ENCODE results near the gene CCDC187. TPM values are rescaled to one million over a fixed set of nuclear protein-coding genes. Genes with fewer than 3 reads are reported as not detected.
A peak's percentile ranks its signal among the peaks of the same experiment; 100 is the strongest.
"Not testable (repeated sequence)": the region's sequence is repeated elsewhere in the genome, so short reads cannot be mapped to it uniquely, and the experiment has no call there.

The CCDC187 gene
- total and polyA plus RNA-seq, 4 donors: not detected

DNA sequence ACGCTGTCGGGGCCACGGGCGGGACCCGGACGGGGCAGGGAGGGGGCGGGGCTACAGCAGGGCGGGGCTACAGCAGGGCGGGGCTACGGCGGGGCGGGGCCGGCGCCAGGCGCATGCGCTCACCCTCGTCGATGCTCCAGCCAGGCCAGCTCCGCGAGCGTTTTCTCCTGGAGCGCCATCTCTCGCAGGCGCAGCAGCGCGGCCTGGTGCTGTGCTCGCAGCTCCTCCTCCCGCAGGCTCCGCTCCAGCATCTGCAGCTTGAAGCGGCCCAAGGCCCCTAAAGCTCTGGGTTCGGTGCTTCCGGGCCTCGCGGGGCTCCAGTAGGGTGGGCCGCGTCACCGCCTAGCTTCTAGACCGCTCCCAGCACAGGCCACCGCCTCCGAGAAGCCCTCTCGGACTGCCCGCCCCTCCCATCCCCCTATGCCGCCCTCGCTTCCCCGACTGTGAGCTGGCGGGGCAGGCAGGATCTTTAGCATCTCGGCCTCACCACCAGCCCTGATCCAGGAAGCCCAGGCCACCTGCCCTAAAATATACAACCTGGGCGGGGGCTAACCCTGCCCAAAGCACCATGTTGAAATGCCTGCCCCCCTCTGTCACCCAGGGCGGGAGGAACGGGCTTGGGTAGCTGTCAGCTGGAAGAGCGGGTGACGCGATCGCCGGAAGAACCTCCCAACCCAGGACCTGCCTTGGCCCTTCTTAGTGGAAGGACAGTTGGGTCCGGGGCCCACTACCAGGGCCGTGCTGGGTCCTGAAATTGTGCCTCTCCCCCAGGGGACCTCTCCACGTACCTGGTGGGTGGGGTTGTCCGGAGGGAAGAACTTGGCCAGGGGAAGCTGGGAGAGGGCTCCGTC lies 36.4 kb downstream of the CCDC187 start:
- Histone ChIP-seq H3K27ac (ENCODE audit: low read depth in 1 of 2, low read length in 2 of 2) (no peak overlapping the region), H3K9me3 (ENCODE audit: control insufficient read depth, low read length) (no peaks in the 10 kb centered on the region), H3K36me3 (ENCODE audit: control insufficient read depth in 1 of 2, insufficient read depth in 2 of 2, low read length in 1 of 2) (no peaks in the 10 kb centered on the region), H3K4me1 (ENCODE audit: control insufficient read depth in 1 of 2, insufficient read depth in 2 of 2, low read length in 2 of 2) (no peaks in the 10 kb centered on the region), H3K4me3 (ENCODE audit: low read length in 2 of 2) (no peak overlapping the region), H3K27me3 (ENCODE audit: control insufficient read depth in 1 of 2, insufficient read depth in 2 of 2, low read length in 1 of 2) (no peaks in the 10 kb centered on the region)
- intact Hi-C loops (cut with DNase I): loop anchor here in 1 of 2 donors (1.0 kb wide), 1 partner anchor 21 kb away; no protein-coding TSS in a partner anchor
- peak; percentile 94 for ATAC-seq (ENCODE audit: low FRiP score)
- peak; percentile 90 to 92 for DNase-seq
- WGBS, 2 donors: 13 to 14% methylated on average over 53 to 60 of the region's 60 CpGs

DNA sequence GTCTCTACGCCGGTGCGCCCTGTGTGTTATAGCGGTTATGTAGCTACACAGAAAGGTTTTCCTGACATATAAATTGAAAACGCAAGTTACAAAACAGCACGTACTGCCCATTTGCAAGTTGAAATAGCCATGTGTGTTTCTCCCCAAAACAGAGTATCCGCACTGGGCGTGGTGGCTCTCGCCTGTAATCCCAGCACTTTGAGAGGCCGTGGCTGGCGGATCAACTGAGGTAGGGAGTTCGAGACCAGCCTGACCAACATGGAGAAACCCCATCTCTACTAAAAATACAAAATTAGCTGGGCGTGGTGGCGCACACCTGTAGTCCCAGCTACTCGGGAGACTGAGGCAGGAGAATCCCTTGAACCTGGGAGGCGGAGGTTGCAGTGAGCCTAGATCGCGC lies 37.3 kb downstream of the CCDC187 start:
- H3K9me3 ChIP-seq (ENCODE audit: control insufficient read depth, low read length); H3K4me1 ChIP-seq (ENCODE audit: control insufficient read depth in 1 of 2, insufficient read depth in 2 of 2, low read length in 2 of 2); ATAC-seq (ENCODE audit: low FRiP score); DNase-seq; H3K27ac ChIP-seq (ENCODE audit: low read depth in 1 of 2, low read length in 2 of 2); H3K27me3 ChIP-seq (ENCODE audit: control insufficient read depth in 1 of 2, insufficient read depth in 2 of 2, low read length in 1 of 2); H3K4me3 ChIP-seq (ENCODE audit: low read length in 2 of 2); H3K36me3 ChIP-seq (ENCODE audit: control insufficient read depth in 1 of 2, insufficient read depth in 2 of 2, low read length in 1 of 2): not testable (repeated sequence)
- intact Hi-C loops (cut with DNase I): loop anchor here in 1 of 2 donors (1.0 kb wide), 1 partner anchor 20 kb away; no protein-coding TSS in a partner anchor
- WGBS, 2 donors: 90 to 93% methylated on average over 18 of the region's 18 CpGs

DNA sequence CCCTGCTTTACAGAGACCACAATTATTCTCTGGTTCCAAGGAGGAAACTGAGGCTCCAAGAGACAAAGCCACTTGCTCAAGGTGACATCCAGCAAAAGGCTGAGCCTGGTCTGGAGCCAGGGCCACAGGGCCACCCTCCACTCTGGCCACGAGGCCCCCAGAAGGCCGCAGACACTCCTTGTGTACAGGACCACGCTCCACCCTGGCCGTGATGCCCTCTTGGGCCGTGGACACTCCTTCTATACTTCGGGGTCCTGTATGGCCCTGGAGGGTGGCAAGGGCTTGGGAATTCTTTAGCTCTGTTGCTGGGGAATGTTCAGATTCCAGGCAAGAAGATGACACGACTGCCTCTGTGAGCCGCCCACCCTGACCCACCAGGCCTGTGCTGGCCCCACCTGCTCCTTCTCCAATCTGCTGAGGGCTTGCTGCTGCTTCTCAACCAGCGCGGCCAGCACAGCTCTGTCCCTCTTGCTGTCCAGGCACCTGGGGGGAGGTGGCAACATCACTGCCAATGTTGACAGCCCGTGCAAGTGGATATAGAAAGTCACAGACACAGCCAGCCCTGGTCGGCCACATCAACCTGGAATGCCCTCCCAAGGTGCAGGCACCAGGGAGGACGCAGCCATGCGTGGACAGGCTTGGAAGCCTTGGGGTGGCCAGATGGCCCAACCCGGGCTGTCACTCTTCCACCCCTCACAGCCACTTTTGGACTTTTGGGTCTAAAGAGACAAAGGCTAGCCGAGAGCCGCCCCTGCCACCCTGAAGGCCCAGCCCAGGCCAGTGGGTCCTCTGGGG lies 38.1 kb downstream of the CCDC187 start:
- WGBS, 2 donors: 87% methylated on average over 17 of the region's 17 CpGs
- ATAC-seq (ENCODE audit: low FRiP score): no peak
- Histone ChIP-seq H3K27ac (ENCODE audit: low read depth in 1 of 2, low read length in 2 of 2) (no peak overlapping the region), H3K36me3 (ENCODE audit: control insufficient read depth in 1 of 2, insufficient read depth in 2 of 2, low read length in 1 of 2) (no peaks in the 10 kb centered on the region), H3K4me1 (ENCODE audit: control insufficient read depth in 1 of 2, insufficient read depth in 2 of 2, low read length in 2 of 2) (no peaks in the 10 kb centered on the region), H3K9me3 (ENCODE audit: control insufficient read depth, low read length) (no peaks in the 10 kb centered on the region), H3K4me3 (ENCODE audit: low read length in 2 of 2) (no peak overlapping the region), H3K27me3 (ENCODE audit: control insufficient read depth in 1 of 2, insufficient read depth in 2 of 2, low read length in 1 of 2) (no peaks in the 10 kb centered on the region)
- DNase-seq: no peak
- intact Hi-C loops (cut with DNase I): no loop called here

DNA sequence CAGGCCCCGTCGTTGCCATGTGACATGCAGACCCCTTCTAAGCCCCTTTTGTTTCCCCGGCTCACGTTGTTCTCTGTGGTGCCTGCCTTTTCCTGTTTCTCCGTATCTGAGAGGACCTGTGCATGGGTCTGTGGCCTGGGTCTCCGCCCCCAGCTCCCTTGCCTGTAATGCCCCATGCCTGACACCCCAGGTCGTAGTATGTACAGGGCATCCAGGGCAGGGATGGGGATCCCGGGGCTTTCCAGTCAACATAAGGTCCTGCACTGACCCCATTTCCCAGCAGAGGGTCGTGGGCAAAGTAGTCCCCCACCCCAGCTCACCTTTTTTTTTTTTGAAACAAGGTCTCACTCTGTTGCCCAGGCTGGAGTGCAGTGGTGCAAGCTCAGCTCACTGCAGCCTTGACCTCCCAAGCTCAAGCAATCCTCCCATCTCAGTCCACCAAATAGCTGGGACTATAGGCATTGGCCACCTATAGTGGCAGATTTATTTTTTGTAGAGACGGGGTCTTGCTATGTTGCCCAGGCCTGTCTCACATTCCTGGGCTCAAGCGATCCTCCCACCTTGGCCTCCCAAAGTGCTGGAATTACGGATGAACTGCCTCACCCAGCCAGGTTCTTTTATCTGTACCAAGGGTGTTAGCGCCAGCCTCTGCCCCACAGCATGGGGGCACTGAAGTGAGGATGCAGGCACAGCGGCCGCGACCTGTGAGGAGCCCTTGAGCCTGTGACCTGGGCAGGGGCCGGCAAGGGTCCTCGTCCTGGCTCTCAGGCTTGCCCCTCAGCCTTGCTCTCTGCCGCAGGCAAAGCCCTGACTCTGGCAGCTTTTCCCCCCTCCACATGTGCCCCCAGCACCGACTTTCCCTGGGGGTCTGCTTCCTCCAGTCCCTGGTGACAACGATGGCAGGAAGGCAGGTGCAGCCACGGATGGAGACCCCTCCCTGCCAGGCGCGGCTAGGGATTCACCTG lies 39.2 kb downstream of the CCDC187 start:
- no peaks in the 10 kb centered on the region for H3K27me3 ChIP-seq (ENCODE audit: control insufficient read depth in 1 of 2, insufficient read depth in 2 of 2, low read length in 1 of 2)
- no peak overlapping the region for H3K27ac ChIP-seq (ENCODE audit: low read depth in 1 of 2, low read length in 2 of 2)
- no peaks in the 10 kb centered on the region for H3K9me3 ChIP-seq (ENCODE audit: control insufficient read depth, low read length)
- no peak overlapping the region for H3K4me3 ChIP-seq (ENCODE audit: low read length in 2 of 2)
- ATAC-seq (ENCODE audit: low FRiP score) (no peak), DNase-seq (no peak)
- no peaks in the 10 kb centered on the region for H3K4me1 ChIP-seq (ENCODE audit: control insufficient read depth in 1 of 2, insufficient read depth in 2 of 2, low read length in 2 of 2)
- no peaks in the 10 kb centered on the region for H3K36me3 ChIP-seq (ENCODE audit: control insufficient read depth in 1 of 2, insufficient read depth in 2 of 2, low read length in 1 of 2)
- 82 to 86% methylated on average over 24 of the region's 24 CpGs for WGBS, 2 donors
- intact Hi-C loops (cut with DNase I): no loop called here

DNA sequence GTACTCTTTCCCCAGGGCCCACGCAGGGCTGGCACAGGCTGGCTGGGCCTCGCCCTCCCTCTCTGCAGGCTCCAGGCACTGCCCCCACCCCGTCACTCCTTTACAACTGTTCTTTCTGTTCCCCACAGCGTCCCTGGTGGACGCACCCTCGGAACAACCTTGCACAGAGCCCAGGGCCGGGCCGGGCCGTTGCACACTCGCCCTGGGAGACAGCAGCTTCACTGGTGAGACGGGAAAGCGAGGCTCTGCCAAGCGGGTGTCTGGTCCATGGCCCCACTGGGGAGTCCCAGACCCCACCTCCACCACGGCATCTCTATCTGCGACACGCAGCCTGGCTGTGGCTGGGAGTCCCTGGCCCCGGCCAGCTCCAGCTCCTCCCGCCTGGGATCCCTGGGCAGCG lies 39.9 kb downstream of the CCDC187 start:
- WGBS, 2 donors: 85% methylated on average over 18 to 19 of the region's 19 CpGs
- H3K4me3 ChIP-seq (ENCODE audit: low read length in 2 of 2): no peak overlapping the region
- H3K9me3 ChIP-seq (ENCODE audit: control insufficient read depth, low read length): no peaks in the 10 kb centered on the region
- ATAC-seq (ENCODE audit: low FRiP score): no peak
- H3K36me3 ChIP-seq (ENCODE audit: control insufficient read depth in 1 of 2, insufficient read depth in 2 of 2, low read length in 1 of 2): no peaks in the 10 kb centered on the region
- H3K27me3 ChIP-seq (ENCODE audit: control insufficient read depth in 1 of 2, insufficient read depth in 2 of 2, low read length in 1 of 2): no peaks in the 10 kb centered on the region
- intact Hi-C loops (cut with DNase I): no loop called here
- no peak overlapping the region for H3K27ac ChIP-seq (ENCODE audit: low read depth in 1 of 2, low read length in 2 of 2)
- H3K4me1 ChIP-seq (ENCODE audit: control insufficient read depth in 1 of 2, insufficient read depth in 2 of 2, low read length in 2 of 2): no peaks in the 10 kb centered on the region
- DNase-seq: no peak

DNA sequence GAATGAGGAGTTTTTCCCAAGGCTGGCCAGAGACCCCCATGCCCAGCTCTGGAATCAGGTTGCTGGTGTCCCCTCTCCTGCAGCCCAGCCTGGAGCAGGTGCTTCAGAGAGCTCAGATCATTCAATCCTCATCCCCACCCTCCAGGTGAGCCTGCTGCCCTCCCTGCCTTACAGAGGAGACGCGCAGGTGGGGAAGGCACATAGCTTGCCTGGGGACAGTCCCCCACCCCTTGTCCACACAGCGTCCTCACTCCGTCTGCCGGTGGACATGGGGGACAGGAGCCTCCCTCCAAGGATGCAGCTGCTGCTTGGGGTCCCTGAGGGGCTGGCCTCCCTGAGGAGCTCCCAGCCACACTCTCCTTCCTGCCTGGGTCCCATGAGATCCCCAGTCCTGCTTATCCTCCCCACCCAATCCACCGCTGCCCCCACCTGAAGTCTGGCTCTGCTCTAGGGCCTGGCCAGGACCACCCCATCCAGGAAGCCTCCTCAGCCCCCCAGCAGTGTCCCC lies 41.2 kb downstream of the CCDC187 start:
- 90 to 95% methylated on average over 6 of the region's 6 CpGs for WGBS, 2 donors

DNA sequence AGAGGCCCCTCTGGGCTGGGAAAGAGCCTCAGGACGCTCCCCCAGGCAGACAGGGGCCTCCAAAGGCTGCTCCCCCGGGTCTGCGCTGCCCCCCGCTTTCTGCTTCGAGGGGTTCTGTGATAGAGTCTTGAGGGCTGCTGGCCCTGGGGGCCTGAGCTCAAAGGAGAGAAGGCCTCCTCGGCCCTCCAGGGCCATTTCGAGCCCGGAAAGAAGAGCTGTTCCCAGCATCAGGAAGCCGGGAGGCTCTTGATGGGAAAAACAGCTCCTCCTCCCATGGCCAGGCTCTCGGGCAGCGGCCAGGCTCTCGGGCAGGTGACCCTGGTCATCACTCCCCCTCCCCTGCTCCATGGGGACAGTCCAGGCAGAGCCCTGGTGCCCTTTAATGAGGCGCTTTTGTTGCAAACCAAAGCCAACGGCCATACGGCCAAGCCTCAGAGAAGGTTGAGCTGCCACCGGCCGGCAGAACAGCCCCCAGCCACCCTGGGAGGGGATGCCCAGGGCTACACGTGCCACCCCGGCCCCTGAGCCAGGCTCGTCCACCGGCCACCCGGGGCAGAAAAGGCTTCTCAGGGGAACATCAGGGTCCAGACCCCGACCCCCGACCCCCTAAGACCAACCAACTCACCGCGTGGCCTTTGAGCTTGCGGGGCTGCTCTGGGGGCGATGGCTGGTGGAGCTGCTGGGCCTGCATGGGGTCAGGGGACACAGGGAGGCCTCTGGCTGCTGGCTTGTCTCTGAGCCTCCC lies 42.0 kb downstream of the CCDC187 start:
- no peaks in the 10 kb centered on the region for H3K4me1 ChIP-seq (ENCODE audit: control insufficient read depth in 1 of 2, insufficient read depth in 2 of 2, low read length in 2 of 2)
- no peaks in the 10 kb centered on the region for H3K27me3 ChIP-seq (ENCODE audit: control insufficient read depth in 1 of 2, insufficient read depth in 2 of 2, low read length in 1 of 2)
- ATAC-seq (ENCODE audit: low FRiP score) (no peak), DNase-seq (no peak)
- no peak overlapping the region for H3K4me3 ChIP-seq (ENCODE audit: low read length in 2 of 2)
- 81 to 85% methylated on average over 28 of the region's 28 CpGs for WGBS, 2 donors
- no peaks in the 10 kb centered on the region for H3K36me3 ChIP-seq (ENCODE audit: control insufficient read depth in 1 of 2, insufficient read depth in 2 of 2, low read length in 1 of 2)
- intact Hi-C loops (cut with DNase I): no loop called here
- H3K27ac ChIP-seq (ENCODE audit: low read depth in 1 of 2, low read length in 2 of 2): no peak overlapping the region
- no peaks in the 10 kb centered on the region for H3K9me3 ChIP-seq (ENCODE audit: control insufficient read depth, low read length)

More for the DNA sequence above, 41.2 kb downstream of the CCDC187 start:
- intact Hi-C loops (cut with DNase I): no loop called here
- ATAC-seq (ENCODE audit: low FRiP score) (no peak), DNase-seq (no peak)
- Histone ChIP-seq H3K27me3 (ENCODE audit: control insufficient read depth in 1 of 2, insufficient read depth in 2 of 2, low read length in 1 of 2) (no peaks in the 10 kb centered on the region), H3K27ac (ENCODE audit: low read depth in 1 of 2, low read length in 2 of 2) (no peak overlapping the region), H3K36me3 (ENCODE audit: control insufficient read depth in 1 of 2, insufficient read depth in 2 of 2, low read length in 1 of 2) (no peaks in the 10 kb centered on the region), H3K9me3 (ENCODE audit: control insufficient read depth, low read length) (no peaks in the 10 kb centered on the region), H3K4me1 (ENCODE audit: control insufficient read depth in 1 of 2, insufficient read depth in 2 of 2, low read length in 2 of 2) (no peaks in the 10 kb centered on the region), H3K4me3 (ENCODE audit: low read length in 2 of 2) (no peak overlapping the region)
